GM21360 (cell line): ENCODE results near the gene CLCC1.
"Not testable (repeated sequence)": the region's sequence is repeated elsewhere in the genome, so short reads cannot be mapped to it uniquely, and the experiment has no call there.

Experiments used
- ATAC-seq: cut with Tn5 transposase; IDR thresholded peaks from one replicate; pipeline ENCODE4 v1.9.1; 2021; ENCODE audit warnings: mild to moderate bottlenecking, moderate library complexity; ENCODE audit not compliant: unreplicated experiment

CLCC1 gene

GRCh38 chr1:108963052-108963686, at the start of gene CLCC1:
TSS of gene CLCC1 (minus strand) at chr1:108963484. CDS start at chr1:108950437, 13,047 bp downstream.
- ATAC-seq: peak; percentile 95

GRCh38 chr1:109011335-109011734, 48.1 kb upstream of the CLCC1 start:
- ATAC-seq: no peak

- ATAC-seq: not testable (repeated sequence)
These were observed 33.3 kb upstream of the CLCC1 start for GRCh38 chr1:108996622-108997021.

- no peak for ATAC-seq
These were observed 19.8 kb upstream of the CLCC1 start for GRCh38 chr1:108983114-108983513.

GRCh38 chr1:108976658-108977057, 13.4 kb upstream of the CLCC1 start:
- no peak for ATAC-seq

GRCh38 chr1:108972951-108973350, 9.7 kb upstream of the CLCC1 start:
- no peak for ATAC-seq

- ATAC-seq: no peak
These were observed 6.1 kb upstream of the CLCC1 start for GRCh38 chr1:108969346-108969745.

GRCh38 chr1:108962681-108963051, 618 bp downstream of the CLCC1 start:
- no peak for ATAC-seq

- ATAC-seq: no peak
These were observed 1.4 kb downstream of the CLCC1 start for GRCh38 chr1:108961752-108962486.

GRCh38 chr1:108961198-108961597, 2.1 kb downstream of the CLCC1 start:
- ATAC-seq: no peak

GRCh38 chr1:108960719-108961118, 2.6 kb downstream of the CLCC1 start:
- no peak for ATAC-seq

- ATAC-seq: no peak
These were observed 5.4 kb downstream of the CLCC1 start for GRCh38 chr1:108957888-108958287.

- ATAC-seq: no peak
These were observed 7.4 kb downstream of the CLCC1 start for GRCh38 chr1:108955881-108956280.

GRCh38 chr1:108955111-108955510, 8.2 kb downstream of the CLCC1 start:
- ATAC-seq: no peak

- ATAC-seq: no peak
These were observed 9.8 kb downstream of the CLCC1 start for GRCh38 chr1:108953452-108953851.

- ATAC-seq: no peak
These were observed 12.0 kb downstream of the CLCC1 start for GRCh38 chr1:108951242-108951641.

- no peak for ATAC-seq
These were observed 14.2 kb downstream of the CLCC1 start for GRCh38 chr1:108949044-108949443.

GRCh38 chr1:108947871-108948525, 15.3 kb downstream of the CLCC1 start:
- ATAC-seq: no peak

GRCh38 chr1:108936170-108936569, 27.1 kb downstream of the CLCC1 start:
- ATAC-seq: no peak

- no peak for ATAC-seq
These were observed 29.3 kb downstream of the CLCC1 start for GRCh38 chr1:108933944-108934343.

- ATAC-seq: not testable (repeated sequence)
These were observed 35.7 kb downstream of the CLCC1 start for GRCh38 chr1:108927565-108927964.

GRCh38 chr1:108925920-108926319, 37.4 kb downstream of the CLCC1 start:
- no peak for ATAC-seq
